A549 (cell line): ENCODE results near the gene FBLN5. TPM values are rescaled to one million over a fixed set of nuclear protein-coding genes. Genes with fewer than 3 reads are reported as not detected.

ENCODE experiments used
- ATAC-seq, 2 experiments: fragments of 200-7000 bp in 1 of 2; fragments of >200 bp in 1 of 2; cut with Nextera tagmentation in 1 of 2; cut with Tn5 transposase in 1 of 2; 3 replicates each; pipeline versions ENCODE4 v1.8.0 to v1.9.1; 2018 to 2020; ENCODE audit warnings: mild to moderate bottlenecking in 1 of 2, moderate library complexity in 1 of 2
- CTCF ChIA-PET: fragments of 300-600 bp; sonication (Branson Sonifier 250); formaldehyde crosslinking; extraction: SDS; loops from one replicate; lab custom pipeline; 2021; ENCODE audit warnings: antibody characterized with exemption, inconsistent platforms; lab: Yijun Ruan, JAX
- POLR2A ChIA-PET: fragments of 350-600 bp; formaldehyde crosslinking; extraction: SDS; loops from one replicate; lab custom pipeline; 2021; ENCODE audit warnings: antibody characterized with exemption, inconsistent platforms; lab: Yijun Ruan, JAX
- DNase-seq, 2 experiments: peaks; one replicate each; pipeline versions ENCODE4 v3.0.0 to v3.0.0-alpha.2; 2011 to 2016; ENCODE audit warnings: low read depth in 1 of 2, low spot score in 1 of 2
- FAIRE-seq: peaks from 2 replicates; lab custom pipeline; 2011; peaks lifted over from hg19 to GRCh38; lab: Jason Lieb, UNC
- H3K27ac ChIP-seq, 2 experiments: fragments of >200 bp; sonication (Bioruptor Twin); formaldehyde crosslinking; 3 replicates each; pipeline ENCODE4 v1.5.1; 2016 to 2017
- H3K4me1 ChIP-seq: fragments of >200 bp; sonication (Bioruptor Twin); formaldehyde crosslinking; 3 replicates; pipeline ENCODE4 v1.6.1; 2016
- H3K4me2 ChIP-seq: fragments of >200 bp; sonication (Bioruptor Twin); formaldehyde crosslinking; 3 replicates; pipeline ENCODE4 v1.6.1; 2016
- H3K4me3 ChIP-seq: fragments of >200 bp; sonication (Bioruptor Twin); formaldehyde crosslinking; 3 replicates; pipeline ENCODE4 v1.5.1; 2016
- H3K9me3 ChIP-seq: fragments of >200 bp; sonication (Bioruptor Twin); formaldehyde crosslinking; 3 replicates; pipeline ENCODE4 v1.6.1; 2016
- BCL3 ChIP-seq: fragments of >200 bp; sonication (Bioruptor Twin); formaldehyde crosslinking; IDR thresholded peaks from 3 replicates; pipeline ENCODE4 v1.6.1; 2016
- CBX2 ChIP-seq: fragments of 200-600 bp; sonication (generic); IDR thresholded peaks from 2 replicates; pipeline ENCODE4 v1.6.1; 2016; ENCODE audit warnings: low read depth, mild to moderate bottlenecking, borderline replicate concordance
- CHD2 ChIP-seq: fragments of 150-350 bp; IDR thresholded peaks from 2 replicates; pipeline ENCODE4 v1.6.1; 2014; ENCODE audit warnings: low read length; ENCODE audit not compliant: partially characterized antibody
- EP300 ChIP-seq, 2 experiments: fragments of >200 bp; sonication (Bioruptor Twin); formaldehyde crosslinking; IDR thresholded peaks; 2 replicates in 1 of 2; 3 replicates in 1 of 2; pipeline ENCODE4 v1.6.1; 2016 to 2017
- FOSB ChIP-seq: fragments of 250-450 bp; sonication (Bioruptor Pico); IDR thresholded peaks from 2 replicates; pipeline ENCODE4 v1.5.0; 2020; ENCODE audit warnings: mild to moderate bottlenecking, moderate library complexity
- HEYL ChIP-seq: fragments of 250-450 bp; sonication (Bioruptor Pico); IDR thresholded peaks from 2 replicates; pipeline ENCODE4 v1.8.0; 2021; ENCODE audit warnings: mild to moderate bottlenecking, moderate library complexity
- HOXA7 ChIP-seq: fragments of 250-450 bp; sonication (Bioruptor Pico); IDR thresholded peaks from 2 replicates; pipeline ENCODE4 v1.5.0; 2020; ENCODE audit warnings: mild to moderate bottlenecking, moderate library complexity
- HOXB5 ChIP-seq: fragments of 250-450 bp; sonication (Bioruptor Pico); IDR thresholded peaks from 2 replicates; pipeline ENCODE4 v1.5.0; 2020; ENCODE audit warnings: mild to moderate bottlenecking, moderate library complexity
- JUNB ChIP-seq: fragments of >200 bp; sonication (Bioruptor Twin); formaldehyde crosslinking; IDR thresholded peaks from 2 replicates; pipeline ENCODE4 v1.6.1; 2016
- KDM1A ChIP-seq: fragments of 200-600 bp; sonication (generic); IDR thresholded peaks from 2 replicates; pipeline ENCODE4 v1.6.1; 2016; ENCODE audit warnings: low read depth, mild to moderate bottlenecking
- MAFK ChIP-seq: fragments of 450-650 bp; IDR thresholded peaks from 2 replicates; pipeline ENCODE4 v1.6.1; 2014; ENCODE audit not compliant: partially characterized antibody
- NFE2L2 ChIP-seq: fragments of 150-350 bp; conservative IDR thresholded peaks from 2 replicates; pipeline ENCODE4 v1.6.1; 2014; ENCODE audit warnings: low read length
- RAD21 ChIP-seq, 2 experiments: fragments of >200 bp in 1 of 2; sonication (Bioruptor Twin) in 1 of 2; formaldehyde crosslinking in 1 of 2; IDR thresholded peaks in 1 of 2; conservative IDR thresholded peaks in 1 of 2; 2 replicates in 1 of 2; 3 replicates in 1 of 2; pipeline ENCODE4 v1.6.1; 2012 to 2018; ENCODE audit warnings: inconsistent platforms in 1 of 2
- RARB ChIP-seq: fragments of 250-450 bp; sonication (Bioruptor Pico); IDR thresholded peaks from 2 replicates; pipeline ENCODE4 v1.8.0; 2021; ENCODE audit warnings: mild to moderate bottlenecking, moderate library complexity
- REST ChIP-seq: fragments of 200-600 bp; sonication (generic); IDR thresholded peaks from 2 replicates; pipeline ENCODE4 v1.6.1; 2016; ENCODE audit warnings: antibody characterized with exemption, mild to moderate bottlenecking, moderate library complexity
- RNF2 ChIP-seq: fragments of 200-600 bp; sonication (generic); IDR thresholded peaks from 2 replicates; pipeline ENCODE4 v1.6.1; 2016; ENCODE audit warnings: low read depth, mild to moderate bottlenecking, antibody characterized with exemption, moderate library complexity, borderline replicate concordance
- TFCP2L1 ChIP-seq: fragments of 250-450 bp; sonication (Bioruptor Pico); IDR thresholded peaks from 2 replicates; pipeline ENCODE4 v1.5.0; 2021; ENCODE audit warnings: mild to moderate bottlenecking
- TP53 ChIP-seq: fragments of 250-450 bp; sonication (Bioruptor Pico); IDR thresholded peaks from 2 replicates; pipeline ENCODE4 v1.5.0; 2021; ENCODE audit warnings: mild to moderate bottlenecking, moderate library complexity
- WGBS: methylation state at CpG from one replicate; pipeline ENCODE4 v1.1.6; 2017; ENCODE audit errors: missing lambda C conversion rate; 5-methylcytosine and 5-hydroxymethylcytosine counted together
- polyA plus RNA-seq, 4 experiments: library from polyadenylated mRNA; depleted of rRNA in 3 of 4; stranded (reverse); fragments of >200 nt; fragmentation: RNase III in 1 of 4; extraction: RNeasy Plus Mini Kit Qiagen cat#74134 plus additional on column Dnase treatment in 1 of 4; gene quantifications; 2 replicates in 3 of 4; 3 replicates in 1 of 4; pipeline ENCODE4 v1.2.3, GENCODE V29; 2011 to 2017
- TF ChIP-seq, protein P1 (sequence below): fragments of 150-350 bp; IDR thresholded peaks from 2 replicates; pipeline ENCODE4 v1.6.1; 2014; ENCODE audit warnings: low read depth, mild to moderate bottlenecking, low read length
- TF ChIP-seq, protein P2 (sequence below): fragments of >200 bp; sonication (Bioruptor Twin); formaldehyde crosslinking; IDR thresholded peaks from 3 replicates; pipeline ENCODE4 v1.5.1; 2016

FBLN5 gene
- polyA plus RNA-seq, 2 of the 4 experiments (the other 2 are of a cell fraction) = 0.88 to 1.3 TPM

- FAIRE-seq = no peak
- ChIA-PET POLR2A (interaction anchor here (0.7 kb wide), 1 partner anchor 863 kb away, joined by 3 read pairs; no protein-coding TSS in a partner anchor), CTCF (no interaction called here)
- Histone ChIP-seq H3K27ac (no peak overlapping the region), H3K4me1 (peaks cover 32% of the 10 kb centered on the region), H3K4me2 (no peak overlapping the region), H3K4me3 (no peak overlapping the region), H3K9me3 (no peaks in the 10 kb centered on the region)
- no peak for DNase-seq
- no peak for ATAC-seq
- TF ChIP-seq NFE2L2 (no peak), JUNB (no peak), RNF2 (no peak), FOSB (CRISPR knock-in tag) (no peak), HEYL (CRISPR knock-in tag) (no peak), HOXB5 (CRISPR knock-in tag) (no peak), BCL3 (no peak), REST (no peak), RAD21 (conservative IDR thresholded peaks at IDR 0.05 in 1 of 2, IDR thresholded peaks at IDR 0.05 in 1 of 2) (no peak), MAFK (no peak), TFCP2L1 (CRISPR knock-in tag) (no peak), TP53 (CRISPR knock-in tag) (no peak), HOXA7 (CRISPR knock-in tag) (no peak)
- TF ChIP-seq, protein P1, sequence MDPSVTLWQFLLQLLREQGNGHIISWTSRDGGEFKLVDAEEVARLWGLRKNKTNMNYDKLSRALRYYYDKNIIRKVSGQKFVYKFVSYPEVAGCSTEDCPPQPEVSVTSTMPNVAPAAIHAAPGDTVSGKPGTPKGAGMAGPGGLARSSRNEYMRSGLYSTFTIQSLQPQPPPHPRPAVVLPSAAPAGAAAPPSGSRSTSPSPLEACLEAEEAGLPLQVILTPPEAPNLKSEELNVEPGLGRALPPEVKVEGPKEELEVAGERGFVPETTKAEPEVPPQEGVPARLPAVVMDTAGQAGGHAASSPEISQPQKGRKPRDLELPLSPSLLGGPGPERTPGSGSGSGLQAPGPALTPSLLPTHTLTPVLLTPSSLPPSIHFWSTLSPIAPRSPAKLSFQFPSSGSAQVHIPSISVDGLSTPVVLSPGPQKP = no peak
- WGBS = 85% methylated on average over 6 of the region's 6 CpGs
Measured at GRCh38 chr14:91876492-91876891, 71.0 kb downstream of the FBLN5 start.

- Histone ChIP-seq H3K4me3 (no peak overlapping the region), H3K4me2 (no peak overlapping the region), H3K9me3 (no peaks in the 10 kb centered on the region), H3K4me1 (peaks cover 37% of the 10 kb centered on the region), H3K27ac (peak overlapping the region; percentile 34 to 46; a peak in 3 of 6 replicates)
- ChIA-PET CTCF (no interaction called here), POLR2A (no interaction called here)
- 59% methylated on average over 9 of the region's 9 CpGs for WGBS
- no peak for ATAC-seq
- TF ChIP-seq EP300 (IDR thresholded peaks at IDR 0.05) (no peak), REST (no peak), JUNB (no peak), RNF2 (no peak), KDM1A (no peak), HOXA7 (CRISPR knock-in tag) (no peak), RARB (no peak), CHD2 (no peak), CBX2 (no peak)
- TF ChIP-seq, protein P2, sequence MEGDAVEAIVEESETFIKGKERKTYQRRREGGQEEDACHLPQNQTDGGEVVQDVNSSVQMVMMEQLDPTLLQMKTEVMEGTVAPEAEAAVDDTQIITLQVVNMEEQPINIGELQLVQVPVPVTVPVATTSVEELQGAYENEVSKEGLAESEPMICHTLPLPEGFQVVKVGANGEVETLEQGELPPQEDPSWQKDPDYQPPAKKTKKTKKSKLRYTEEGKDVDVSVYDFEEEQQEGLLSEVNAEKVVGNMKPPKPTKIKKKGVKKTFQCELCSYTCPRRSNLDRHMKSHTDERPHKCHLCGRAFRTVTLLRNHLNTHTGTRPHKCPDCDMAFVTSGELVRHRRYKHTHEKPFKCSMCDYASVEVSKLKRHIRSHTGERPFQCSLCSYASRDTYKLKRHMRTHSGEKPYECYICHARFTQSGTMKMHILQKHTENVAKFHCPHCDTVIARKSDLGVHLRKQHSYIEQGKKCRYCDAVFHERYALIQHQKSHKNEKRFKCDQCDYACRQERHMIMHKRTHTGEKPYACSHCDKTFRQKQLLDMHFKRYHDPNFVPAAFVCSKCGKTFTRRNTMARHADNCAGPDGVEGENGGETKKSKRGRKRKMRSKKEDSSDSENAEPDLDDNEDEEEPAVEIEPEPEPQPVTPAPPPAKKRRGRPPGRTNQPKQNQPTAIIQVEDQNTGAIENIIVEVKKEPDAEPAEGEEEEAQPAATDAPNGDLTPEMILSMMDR = no peak
- no peak for DNase-seq
- no peak for FAIRE-seq
Measured at GRCh38 chr14:91875525-91876286, 71.8 kb downstream of the FBLN5 start.
